HFFc6 (cell line): ENCODE measurements around the gene HAO1. TPM values are rescaled to one million over a fixed set of nuclear protein-coding genes. Genes with fewer than 3 reads are reported as not detected.

Experiments
- DNase-seq: peaks from one replicate; pipeline ENCODE4 v3.0.0-alpha.2; 2018
- H3K27ac Mint-ChIP-seq: 2 replicates; pipeline ENCODE4 v1.8.0; 2020; ENCODE audit warnings: mild to moderate bottlenecking, mixed read lengths
- H3K27me3 Mint-ChIP-seq: 2 replicates; pipeline ENCODE4 v1.8.0; 2021; ENCODE audit warnings: mild to moderate bottlenecking, moderate library complexity, mixed read lengths; ENCODE audit not compliant: insufficient read depth
- H3K36me3 Mint-ChIP-seq: 2 replicates; pipeline ENCODE4 v1.8.0; 2021; ENCODE audit warnings: low read depth, mixed read lengths
- H3K4me1 Mint-ChIP-seq: 2 replicates; pipeline ENCODE4 v1.8.0; 2020; ENCODE audit warnings: low read depth, mixed read lengths
- H3K4me3 Mint-ChIP-seq: 2 replicates; pipeline ENCODE4 v1.8.0; 2020; ENCODE audit warnings: mild to moderate bottlenecking, moderate library complexity, mixed read lengths
- H3K9me3 Mint-ChIP-seq: 2 replicates; pipeline ENCODE4 v1.8.0; 2020; ENCODE audit warnings: mild to moderate bottlenecking, mixed read lengths
- CTCF ChIP-seq: fragments of 200-600 bp; sonication (generic); IDR thresholded peaks from 2 replicates; pipeline ENCODE4 v1.5.0; 2021; ENCODE audit warnings: antibody characterized with exemption, mild to moderate bottlenecking
- total RNA-seq, 6 experiments: library from RNA; stranded (reverse); fragmentation: NEBNext Ultra II Directional; extraction: Animal tissue kit (Norgen Biotek cat#: 25700); gene quantifications; 2 replicates in 1 of 6; 3 replicates in 5 of 6; pipeline ENCODE4 v1.2.3, GENCODE V29; 2021

HAO1 gene
- total RNA-seq, 6 experiments from 2014 or later = not detected

- Mint-ChIP-seq H3K27me3 (no peaks in the 10 kb centered on the region), H3K9me3 (no peaks in the 10 kb centered on the region), H3K36me3 (no peaks in the 10 kb centered on the region), H3K27ac (no peak overlapping the region), H3K4me1 (peaks cover 6% of the 10 kb centered on the region), H3K4me3 (no peak overlapping the region; the same call in 1 of the 2 replicates)
- no peak for TF ChIP-seq CTCF
- no peak for DNase-seq
Observed at GRCh38 chr20:7939663-7940062, 595 bp downstream of the HAO1 start.

- H3K27me3 Mint-ChIP-seq = peaks cover 5% of the 10 kb centered on the region
- no peak for TF ChIP-seq CTCF
- H3K9me3 Mint-ChIP-seq = no peaks in the 10 kb centered on the region
- H3K27ac Mint-ChIP-seq = no peak overlapping the region
- DNase-seq = no peak
- peaks cover 6% of the 10 kb centered on the region for H3K4me1 Mint-ChIP-seq
- H3K4me3 Mint-ChIP-seq = no peak overlapping the region
- H3K36me3 Mint-ChIP-seq = no peaks in the 10 kb centered on the region
Observed at GRCh38 chr20:7938058-7938457, 2.2 kb downstream of the HAO1 start.

- H3K9me3 Mint-ChIP-seq = no peaks in the 10 kb centered on the region
- no peak overlapping the region for H3K4me3 Mint-ChIP-seq
- DNase-seq = no peak
- H3K27me3 Mint-ChIP-seq = peaks cover 5% of the 10 kb centered on the region
- TF ChIP-seq CTCF = no peak
- H3K27ac Mint-ChIP-seq = no peak overlapping the region
- H3K4me1 Mint-ChIP-seq = peaks cover 6% of the 10 kb centered on the region
- no peaks in the 10 kb centered on the region for H3K36me3 Mint-ChIP-seq
Observed at GRCh38 chr20:7937328-7937727, 2.9 kb downstream of the HAO1 start.

GRCh38 chr20:7935027-7935551 is 5.2 kb downstream of the HAO1 start:
- peaks cover 10% of the 10 kb centered on the region for H3K27me3 Mint-ChIP-seq
- TF ChIP-seq CTCF = no peak
- no peak overlapping the region for H3K27ac Mint-ChIP-seq
- H3K9me3 Mint-ChIP-seq = no peaks in the 10 kb centered on the region
- DNase-seq = no peak
- no peak overlapping the region for H3K4me3 Mint-ChIP-seq
- peaks cover 6% of the 10 kb centered on the region for H3K4me1 Mint-ChIP-seq
- no peaks in the 10 kb centered on the region for H3K36me3 Mint-ChIP-seq

- Mint-ChIP-seq H3K27me3 (peaks cover 17% of the 10 kb centered on the region), H3K36me3 (no peaks in the 10 kb centered on the region), H3K4me1 (peaks cover 6% of the 10 kb centered on the region), H3K4me3 (no peak overlapping the region), H3K9me3 (no peaks in the 10 kb centered on the region), H3K27ac (no peak overlapping the region)
- DNase-seq = no peak
- no peak for TF ChIP-seq CTCF
Observed at GRCh38 chr20:7933346-7933745, 6.9 kb downstream of the HAO1 start.

- no peak for DNase-seq
- Mint-ChIP-seq H3K36me3 (no peaks in the 10 kb centered on the region), H3K4me1 (peaks cover 9% of the 10 kb centered on the region), H3K27ac (no peak overlapping the region), H3K27me3 (peaks cover 17% of the 10 kb centered on the region), H3K4me3 (no peak overlapping the region), H3K9me3 (no peaks in the 10 kb centered on the region)
- no peak for TF ChIP-seq CTCF
Observed at GRCh38 chr20:7930343-7930742, 9.9 kb downstream of the HAO1 start.
